GM19099 (cell line): ENCODE data around the gene SRD5A1.

Experiments
- POLR2A ChIP-seq: IDR thresholded peaks from 3 replicates; pipeline ENCODE4 v1.6.1; 2011; ENCODE audit warnings: low read depth; ENCODE audit not compliant: insufficient read length; ENCODE audit errors: extremely low read depth

SRD5A1 gene

DNA sequence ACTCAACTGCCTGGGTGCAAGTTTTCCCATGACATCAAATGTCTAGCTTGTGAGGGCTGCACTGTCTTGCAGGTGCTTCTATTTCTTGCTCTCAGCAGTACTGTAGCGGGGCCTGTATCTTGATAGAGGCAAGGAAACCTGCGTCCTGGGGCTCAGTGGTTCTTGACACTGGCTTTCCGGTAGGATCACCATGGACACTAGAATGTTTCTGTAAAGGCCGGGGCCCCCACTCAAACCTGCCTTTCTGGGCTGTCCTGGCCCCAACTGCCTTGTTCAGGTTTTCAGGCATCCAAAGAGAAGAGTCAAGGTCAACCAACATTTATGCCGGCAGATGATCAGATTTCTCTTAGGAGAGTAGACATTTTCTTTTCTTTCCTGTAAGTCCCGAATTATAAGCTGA, 53.3 kb downstream of the SRD5A1 start:
- TF ChIP-seq POLR2A: no peak

GRCh38 chr5:6686915-6687409, 53.7 kb downstream of the SRD5A1 start:
- TF ChIP-seq POLR2A: no peak

- TF ChIP-seq POLR2A: no peak
These were observed 54.3 kb downstream of the SRD5A1 start for GRCh38 chr5:6687505-6687904.

DNA sequence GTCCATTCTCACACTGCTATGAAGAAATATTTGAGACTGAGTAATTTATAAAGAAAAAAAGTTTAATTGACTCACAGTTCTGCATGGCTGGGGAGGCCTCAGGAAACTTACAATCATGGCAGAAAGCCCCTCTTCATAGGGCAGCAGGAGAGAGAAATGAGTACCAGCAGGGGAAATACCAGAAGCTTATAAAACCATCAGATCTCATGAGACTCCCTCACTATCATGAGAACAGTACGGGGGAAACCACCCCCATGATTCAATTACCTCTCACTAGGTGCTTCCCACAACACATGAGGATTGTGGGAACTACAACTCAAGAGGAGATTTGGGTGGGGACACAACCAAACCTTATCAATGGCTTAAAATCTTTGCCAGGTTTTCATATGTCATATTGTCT, 59.7 kb downstream of the SRD5A1 start:
- TF ChIP-seq POLR2A: no peak

- TF ChIP-seq POLR2A: no peak
These were observed 65.5 kb downstream of the SRD5A1 start for GRCh38 chr5:6698696-6699095.

DNA sequence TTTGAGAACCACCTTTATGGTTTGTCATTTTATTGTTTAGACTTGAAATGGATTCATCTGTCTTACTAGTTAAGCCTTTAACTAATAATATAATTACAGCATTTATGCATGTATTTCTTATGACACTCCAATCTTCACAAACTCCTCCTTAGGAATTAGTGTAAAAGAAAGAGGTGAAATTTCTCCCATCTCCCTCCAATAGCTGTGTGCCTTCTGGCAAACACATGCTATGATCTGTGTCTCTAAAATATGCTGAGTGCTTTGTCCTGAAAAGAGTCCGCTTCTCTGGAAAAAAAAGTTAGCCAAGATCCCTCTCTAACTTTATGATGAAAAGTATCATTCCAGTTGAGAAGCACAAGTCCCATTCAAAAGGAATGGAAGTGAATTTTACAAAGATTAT, 66.1 kb downstream of the SRD5A1 start:
- TF ChIP-seq POLR2A: no peak

- no peak for TF ChIP-seq POLR2A
These were observed 66.9 kb downstream of the SRD5A1 start for GRCh38 chr5:6700074-6700684.

DNA sequence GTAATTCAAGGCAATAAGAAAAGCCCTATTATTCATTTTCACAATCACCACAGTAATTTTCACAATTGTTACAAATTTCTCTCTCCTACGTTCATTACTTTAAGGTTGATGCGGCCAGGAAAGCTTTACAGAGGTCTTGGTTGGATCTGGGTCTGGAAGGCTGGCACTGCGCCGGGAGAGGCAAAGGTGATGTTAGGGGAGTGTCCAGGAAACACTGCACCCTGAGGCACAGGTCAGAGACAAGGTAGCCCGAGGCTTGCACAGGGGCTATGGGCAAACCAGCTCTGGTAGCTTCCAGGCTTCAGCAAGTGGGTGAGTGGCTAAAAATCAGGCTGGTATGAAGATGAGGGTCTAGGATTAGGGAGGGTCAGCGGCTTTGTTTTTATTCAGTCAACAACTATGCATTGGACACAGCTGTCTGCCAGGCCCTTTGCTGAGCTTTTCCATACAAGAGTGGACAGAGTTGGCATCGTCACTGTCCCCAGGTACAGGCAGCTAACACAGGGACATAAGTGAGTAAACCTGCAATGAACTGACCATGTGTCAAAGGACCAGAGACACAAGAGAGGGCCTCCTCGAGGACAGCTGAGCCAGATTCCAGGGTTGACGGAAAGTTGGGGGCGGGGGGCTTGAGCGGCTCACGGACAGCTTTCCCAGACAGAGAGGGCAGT, 67.6 kb downstream of the SRD5A1 start:
- no peak for TF ChIP-seq POLR2A

DNA sequence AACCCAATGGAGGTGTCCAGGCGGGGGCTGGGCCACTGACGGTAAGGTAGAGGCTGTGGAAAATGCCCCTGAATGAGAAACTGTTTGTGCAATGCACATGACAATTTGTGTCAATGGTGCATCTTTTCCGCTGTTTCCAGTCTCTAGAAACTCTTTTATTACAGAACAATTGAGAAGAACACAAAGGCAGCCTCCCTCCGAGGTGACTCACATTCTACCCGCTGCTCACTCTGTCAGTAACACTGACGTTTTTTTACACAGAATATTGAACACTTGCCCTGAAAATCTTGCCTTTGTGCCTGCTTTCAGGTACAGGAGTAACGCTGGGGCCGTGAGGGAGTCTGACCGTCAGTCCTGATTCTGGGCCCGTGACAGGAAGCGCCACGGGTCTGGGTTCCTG, 68.3 kb downstream of the SRD5A1 start:
- no peak for TF ChIP-seq POLR2A

DNA sequence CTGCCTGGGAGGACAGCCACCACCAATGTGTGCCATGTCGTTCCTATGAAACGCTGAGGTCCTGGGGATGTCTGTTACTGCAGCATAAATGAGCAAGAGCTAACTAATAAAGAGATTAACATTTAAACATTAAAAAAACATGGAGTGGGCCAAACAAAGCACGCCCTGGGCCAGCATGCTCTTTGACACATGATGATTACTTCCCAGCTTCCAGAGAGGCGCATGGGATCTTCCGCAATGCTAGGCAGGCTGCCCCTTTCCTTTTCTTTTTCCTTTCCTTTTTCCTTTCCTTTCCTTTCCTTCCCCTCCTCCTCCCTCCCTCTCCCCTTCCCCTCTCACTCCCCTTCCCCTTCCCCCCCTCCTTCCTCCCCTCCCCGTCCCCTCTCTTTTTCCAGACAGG, 69.4 kb downstream of the SRD5A1 start:
- no peak for TF ChIP-seq POLR2A

- no peak for TF ChIP-seq POLR2A
These were observed 70.6 kb downstream of the SRD5A1 start for GRCh38 chr5:6703806-6704205.

- no peak for TF ChIP-seq POLR2A
These were observed 71.2 kb downstream of the SRD5A1 start for GRCh38 chr5:6704361-6704851.

DNA sequence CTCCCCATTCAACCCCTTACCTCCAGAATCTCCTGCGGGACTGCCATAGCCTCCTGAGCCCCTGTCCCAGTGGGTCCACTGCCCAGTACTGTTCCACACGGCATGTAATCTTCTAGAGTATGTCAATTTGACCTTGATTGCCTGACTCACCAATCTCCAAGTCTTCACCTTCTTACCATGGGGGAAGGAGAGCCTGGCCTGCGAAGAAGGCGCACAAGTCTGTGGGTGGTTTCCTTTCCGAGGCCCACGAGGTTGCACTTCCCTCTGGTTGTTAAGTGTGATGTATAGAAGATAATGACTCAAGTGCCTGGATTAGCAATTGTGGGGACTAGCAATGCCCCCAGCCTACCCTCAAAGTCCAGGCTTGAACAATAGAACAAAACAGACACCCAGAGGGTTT, 71.8 kb downstream of the SRD5A1 start:
- no peak for TF ChIP-seq POLR2A

DNA sequence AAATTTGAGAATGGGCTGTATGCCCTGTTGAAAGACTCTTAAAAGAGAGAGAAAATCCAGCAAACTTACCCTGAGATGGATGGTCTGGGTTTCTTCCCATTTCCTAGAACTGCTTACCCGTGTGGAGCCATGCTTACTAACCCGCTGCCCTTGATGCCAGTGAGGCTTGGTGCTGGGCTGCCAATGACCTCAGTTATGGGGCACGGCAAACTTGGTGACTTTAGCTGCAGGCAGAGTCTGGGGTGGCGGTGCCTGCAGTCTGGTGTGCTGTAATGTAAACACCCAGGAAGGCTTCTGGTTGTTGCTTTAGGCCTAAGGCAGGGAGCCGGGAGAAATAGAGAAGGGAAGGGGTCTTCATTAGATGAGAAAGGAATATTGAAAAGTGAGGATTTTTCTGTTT, 72.7 kb downstream of the SRD5A1 start:
- TF ChIP-seq POLR2A: no peak

DNA sequence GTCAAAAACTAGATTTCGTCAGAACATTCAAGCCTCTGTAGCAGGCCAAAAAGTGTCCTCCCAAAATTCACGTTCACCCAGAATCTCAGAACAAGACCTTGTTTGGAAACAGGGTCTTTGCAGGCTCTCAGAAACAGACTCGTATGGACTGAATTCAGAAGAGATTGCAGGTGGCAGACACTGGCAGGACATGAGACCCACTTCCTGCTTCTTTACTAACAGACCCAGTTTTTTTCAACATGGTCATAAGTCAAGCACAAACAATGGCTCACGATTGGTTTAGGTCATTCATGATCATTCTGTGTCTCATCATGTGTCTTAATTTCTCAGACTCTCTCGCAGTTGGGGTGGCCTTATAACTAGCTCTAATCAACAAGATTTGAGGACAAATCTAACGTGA, 74.6 kb downstream of the SRD5A1 start:
- no peak for TF ChIP-seq POLR2A

DNA sequence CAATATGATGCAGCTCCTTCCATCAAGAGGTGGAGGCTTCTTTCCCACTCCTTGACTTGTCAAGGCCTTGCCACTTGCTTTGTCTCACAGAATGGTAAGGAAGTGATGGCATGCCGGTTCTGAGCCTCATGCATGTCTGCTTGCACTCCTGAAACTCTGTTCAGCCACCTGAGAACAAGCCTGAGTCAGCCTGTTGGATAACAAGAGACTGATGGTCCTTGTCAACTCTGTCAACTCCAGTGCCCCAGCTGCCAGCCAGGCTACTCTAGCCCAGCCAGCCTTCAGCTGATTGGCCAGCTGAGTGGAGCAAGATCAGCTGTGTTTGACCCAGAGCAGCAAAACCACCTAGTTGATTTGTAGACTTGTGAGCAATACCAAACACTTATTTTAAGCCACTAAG, 75.6 kb downstream of the SRD5A1 start:
- no peak for TF ChIP-seq POLR2A

- no peak for TF ChIP-seq POLR2A
These were observed 76.8 kb downstream of the SRD5A1 start for GRCh38 chr5:6710070-6710469.

- TF ChIP-seq POLR2A: no peak
These were observed 77.5 kb downstream of the SRD5A1 start for GRCh38 chr5:6710551-6711318.
